Liver (tissue), 9 donors: ENCODE data around the gene ANP32A. TPM values are rescaled to one million over a fixed set of nuclear protein-coding genes. Genes with fewer than 3 reads are reported as not detected.
A peak's percentile ranks its signal among the peaks of the same experiment; 100 is the strongest.

Experiments used
- DNase-seq: peaks from one replicate; pipeline ENCODE4 v3.0.0-alpha.2; 2017; ENCODE audit warnings: low spot score
- H3K27ac ChIP-seq, 2 donors: one replicate each; pipeline ENCODE4 v1.7.0; 2013; ENCODE audit warnings: inconsistent platforms in 2 of 2, low read length in 2 of 2, control low read depth in 1 of 2, low read depth in 1 of 2, mild to moderate bottlenecking in 1 of 2
- H3K27me3 ChIP-seq, 4 donors: one replicate each; pipeline versions ENCODE4 v1.6.1 to v1.7.0; 2013; ENCODE audit warnings: low read length in 3 of 4, inconsistent platforms in 1 of 4, mild to moderate bottlenecking in 1 of 4, moderate library complexity in 1 of 4; ENCODE audit not compliant: control insufficient read depth in 4 of 4, insufficient read depth in 4 of 4
- H3K36me3 ChIP-seq, 4 donors: one replicate each; pipeline versions ENCODE4 v1.6.1 to v1.7.0; 2013; ENCODE audit warnings: low read length in 3 of 4, mild to moderate bottlenecking in 3 of 4, low read depth in 1 of 4, moderate library complexity in 1 of 4; ENCODE audit not compliant: control insufficient read depth in 4 of 4, insufficient read depth in 3 of 4
- H3K4me1 ChIP-seq, 4 donors: one replicate each; pipeline versions ENCODE4 v1.6.1 to v1.7.0; 2013; ENCODE audit warnings: low read length in 3 of 4, mild to moderate bottlenecking in 3 of 4, moderate library complexity in 1 of 4; ENCODE audit not compliant: control insufficient read depth in 4 of 4, insufficient read depth in 4 of 4
- H3K4me3 ChIP-seq, 3 donors: one replicate each; pipeline versions ENCODE4 v1.6.1 to v1.7.0; 2013; ENCODE audit warnings: low read length in 3 of 3, control low read depth in 1 of 3, low read depth in 1 of 3, mild to moderate bottlenecking in 1 of 3
- H3K9ac ChIP-seq, 2 donors: one replicate each; pipeline ENCODE4 v1.7.0; 2013; ENCODE audit warnings: low read length in 2 of 2, mild to moderate bottlenecking in 2 of 2, moderate library complexity in 2 of 2, control low read depth in 1 of 2, low read depth in 1 of 2
- H3K9me3 ChIP-seq, 4 donors: one replicate each; pipeline versions ENCODE4 v1.6.1 to v1.7.0; 2013; ENCODE audit warnings: low read length in 3 of 4; ENCODE audit not compliant: control insufficient read depth in 4 of 4
- ATF3 ChIP-seq: IDR thresholded peaks from 2 replicates; pipeline ENCODE4 v1.6.1; 2016; ENCODE audit warnings: antibody characterized with exemption
- CTCF ChIP-seq: fragments of 150-350 bp; IDR thresholded peaks from 2 replicates; pipeline ENCODE4 v1.5.1; 2017; ENCODE audit warnings: improper control_type of control experiment, low read depth, low read length; ENCODE audit not compliant: missing input control
- EGR1 ChIP-seq, 2 donors: IDR thresholded peaks; 2 replicates each; pipeline ENCODE4 v1.6.1; 2016 to 2018; ENCODE audit warnings: antibody characterized with exemption in 2 of 2, low read depth in 2 of 2
- FOXA1 ChIP-seq: IDR thresholded peaks from 2 replicates; pipeline ENCODE4 v1.6.1; 2016; ENCODE audit warnings: antibody characterized with exemption
- FOXA2 ChIP-seq: IDR thresholded peaks from 2 replicates; pipeline ENCODE4 v1.6.1; 2016; ENCODE audit warnings: antibody characterized with exemption
- GABPA ChIP-seq, 2 donors: IDR thresholded peaks in 1 of 2; conservative IDR thresholded peaks in 1 of 2; 2 replicates each; pipeline ENCODE4 v1.6.1; 2016; ENCODE audit warnings: antibody characterized with exemption in 2 of 2, mild to moderate bottlenecking in 1 of 2, moderate library complexity in 1 of 2
- HNF4A ChIP-seq, 2 donors: conservative IDR thresholded peaks; 2 replicates each; pipeline ENCODE4 v1.6.1; 2016; ENCODE audit warnings: antibody characterized with exemption in 2 of 2, mild to moderate bottlenecking in 2 of 2
- HNF4G ChIP-seq: IDR thresholded peaks from 2 replicates; pipeline ENCODE4 v1.6.1; 2016; ENCODE audit warnings: antibody characterized with exemption
- JUND ChIP-seq, 2 donors: IDR thresholded peaks; 2 replicates each; pipeline ENCODE4 v1.6.1; 2016; ENCODE audit warnings: antibody characterized with exemption in 2 of 2
- MAX ChIP-seq: IDR thresholded peaks from 2 replicates; pipeline ENCODE4 v1.6.1; 2016; ENCODE audit warnings: antibody characterized with exemption
- RAD21 ChIP-seq, 2 donors: IDR thresholded peaks; 2 replicates each; pipeline ENCODE4 v1.6.1; 2016; ENCODE audit warnings: antibody characterized with exemption in 2 of 2, mild to moderate bottlenecking in 2 of 2
- REST ChIP-seq: IDR thresholded peaks from 2 replicates; pipeline ENCODE4 v1.6.1; 2016; ENCODE audit warnings: antibody characterized with exemption, mild to moderate bottlenecking
- RXRA ChIP-seq, 2 donors: IDR thresholded peaks; 2 replicates each; pipeline ENCODE4 v1.6.1; 2017 to 2018; ENCODE audit warnings: antibody characterized with exemption in 2 of 2, mild to moderate bottlenecking in 1 of 2
- SP1 ChIP-seq: IDR thresholded peaks from 2 replicates; pipeline ENCODE4 v1.6.1; 2018; ENCODE audit warnings: antibody characterized with exemption, mild to moderate bottlenecking
- TAF1 ChIP-seq: conservative IDR thresholded peaks from 2 replicates; pipeline ENCODE4 v1.6.1; 2016; ENCODE audit warnings: antibody characterized with exemption, mild to moderate bottlenecking
- YY1 ChIP-seq: IDR thresholded peaks from 2 replicates; pipeline ENCODE4 v1.6.1; 2016; ENCODE audit warnings: antibody characterized with exemption, mild to moderate bottlenecking
- ZBTB33 ChIP-seq: IDR thresholded peaks from 2 replicates; pipeline ENCODE4 v1.6.1; 2016; ENCODE audit warnings: antibody characterized with exemption
- WGBS: extraction: QIAGEN DNeasy Blood & Tissue Kit; methylation state at CpG from one replicate; pipeline ENCODE4 v1.1.7; 2013; 5-methylcytosine and 5-hydroxymethylcytosine counted together
- polyA plus RNA-seq, 2 donors: library from polyadenylated mRNA; stranded (reverse) in 1 of 2; unstranded in 1 of 2; fragments of 200-250 nt in 1 of 2; fragments of >200 nt in 1 of 2; fragmentation: Nextera tagmentation in 1 of 2; extraction: Ambion mirVana in 1 of 2; gene quantifications; one replicate each; pipeline versions ENCODE4 v1.2.1 to v1.2.3, GENCODE V29; 2013 to 2015
- total RNA-seq, 2 donors: library from RNA; depleted of rRNA; stranded (reverse); fragments of >200 nt; gene quantifications; one replicate each; pipeline ENCODE4 v1.2.3, GENCODE V29; 2014
- donor health status: healthy.
- donor health status: healthy.
- donor health status: healthy.
- donor health status: healthy.
- donor health status: healthy.

The ANP32A gene
- total and polyA plus RNA-seq, 4 donors: 30.5 to 60.4 (median 39.4) TPM

- TF ChIP-seq REST: no peak
Observed at GRCh38 chr15:68793776-68794175, 26.9 kb downstream of the ANP32A start (continued).

GRCh38 chr15:68792901-68793766 lies 27.6 kb downstream of the ANP32A start:
- WGBS: 51% methylated on average over 14 of the region's 14 CpGs
- no peak overlapping the region for H3K9ac ChIP-seq
- DNase-seq: no peak

More at GRCh38 chr15:68792901-68793766, 27.6 kb downstream of the ANP32A start:
- H3K27ac ChIP-seq: peak overlapping the region in 1 of 2 donors; percentile 9
- H3K27me3 ChIP-seq: no peaks in the 10 kb centered on the region
- TF ChIP-seq YY1 (no peak), HNF4G (no peak), JUND (IDR thresholded peaks at IDR 0.05) (peak in 1 of 2 donors; percentile 8), EGR1 (IDR thresholded peaks at IDR 0.05; ENCODE audit: low read depth in 2 of 2) (no peak), ATF3 (no peak), FOXA2 (peak; percentile 7), MAX (no peak), SP1 (no peak), RAD21 (IDR thresholded peaks at IDR 0.05) (no peak), HNF4A (conservative IDR thresholded peaks at IDR 0.05) (peak in 1 of 2 donors; percentile 17), RXRA (IDR thresholded peaks at IDR 0.05) (no peak), FOXA1 (no peak), REST (no peak), ZBTB33 (no peak), GABPA (IDR thresholded peaks at IDR 0.05 in 1 of 2, conservative IDR thresholded peaks at IDR 0.05 in 1 of 2) (no peak), TAF1 (no peak), CTCF (no peak)
- H3K4me3 ChIP-seq: no peak overlapping the region
- no peaks in the 10 kb centered on the region for H3K36me3 ChIP-seq
- H3K9me3 ChIP-seq: no peaks in the 10 kb centered on the region
- H3K4me1 ChIP-seq: peaks cover 19 to 56% (median 41%) of the 10 kb centered on the region in 4 donors
